ENCODE results near the gene MTUS2. TPM values are rescaled to one million over a fixed set of nuclear protein-coding genes. Genes with fewer than 3 reads are reported as not detected.

The MTUS2 gene
- total RNA-seq, 5 donors from 2014 or later (not counting 1 experiment from before 2014, with no cell fraction given) = 0.05 to 0.28 (median 0.12) TPM

GRCh38 chr13:29510651-29511084, 690.5 kb downstream of the MTUS2 start:
- no peaks in the 10 kb centered on the region for H3K4me1 Mint-ChIP-seq
- H3K4me3 Mint-ChIP-seq = no peak overlapping the region
- peaks cover 0 to 2% of the 10 kb centered on the region in 2 experiments for H3K27me3 ChIP-seq (replicated peaks in 1 of 2; ENCODE audit: control insufficient read depth in 2 of 2, extremely low read depth in 1 of 2, insufficient read depth in 2 of 2, low read length in 1 of 2)
- H3K27ac ChIP-seq (ENCODE audit: low read length) = no peak overlapping the region
- peaks cover 8% of the 10 kb centered on the region for H3K36me3 Mint-ChIP-seq
- H3K4me3 ChIP-seq (ENCODE audit: control insufficient read depth in 1 of 2, extremely low read depth in 1 of 2, low read length in 1 of 2) = no peak overlapping the region
- POLR2A ChIA-PET = no interaction called here
- DNase-seq (no peak), ATAC-seq (replicated peaks in 1 of 4) (no peak)
- CTCF ChIA-PET = no interaction called here
- peaks cover 10 to 16% of the 10 kb centered on the region in 2 donors for H3K36me3 ChIP-seq (ENCODE audit: control insufficient read depth in 2 of 2, extremely low read depth in 1 of 2, insufficient read depth in 1 of 2, low read length in 1 of 2)
- WGBS (ENCODE audit: insufficient coverage) = 91% methylated on average over 7 of the region's 10 CpGs
- no peaks in the 10 kb centered on the region for H3K4me1 ChIP-seq (ENCODE audit: control insufficient read depth in 1 of 2, extremely low read depth in 1 of 2, insufficient read depth in 2 of 2, low read length in 2 of 2)
- no peaks in the 10 kb centered on the region for H3K9me3 Mint-ChIP-seq
- no peak overlapping the region for H3K27ac Mint-ChIP-seq
- H3K9me3 ChIP-seq = no peaks in the 10 kb centered on the region
- no peaks in the 10 kb centered on the region for H3K27me3 Mint-ChIP-seq

DNA sequence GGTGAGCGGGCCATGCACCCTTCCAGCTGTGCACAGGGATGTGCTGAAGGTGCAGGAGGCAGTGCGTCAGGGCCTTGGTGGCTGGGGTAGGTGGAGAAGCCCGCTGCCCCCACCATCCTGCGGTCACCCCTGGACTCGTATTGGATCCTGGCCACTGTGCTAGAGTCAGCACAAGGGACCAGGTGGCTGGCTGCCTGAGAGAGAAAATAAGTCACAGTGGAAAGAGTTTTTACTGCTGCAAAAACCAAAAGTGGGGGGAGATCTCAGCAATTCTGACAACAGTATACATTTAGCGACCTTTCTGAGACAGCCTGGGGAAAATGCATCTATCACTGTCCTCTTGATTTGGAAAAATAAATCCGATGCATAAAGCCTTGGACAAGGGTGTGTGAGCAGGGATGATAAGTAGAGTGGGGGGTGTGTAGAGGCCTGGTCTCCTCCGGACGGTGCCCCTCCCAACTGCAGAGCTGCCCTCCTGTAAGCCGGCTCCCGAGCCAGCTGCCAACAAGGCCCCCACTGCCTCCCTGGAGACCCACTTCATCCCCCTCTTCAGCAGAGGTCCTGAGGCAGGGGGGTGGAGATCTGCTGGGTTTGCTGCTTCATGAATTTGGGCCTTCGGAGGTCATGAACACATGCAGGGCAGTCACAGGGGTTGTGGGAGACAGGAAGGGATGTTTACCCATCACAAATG, 691.1 kb downstream of the MTUS2 start:
- no peak overlapping the region for H3K4me3 Mint-ChIP-seq
- no peaks in the 10 kb centered on the region for H3K27me3 Mint-ChIP-seq
- Histone ChIP-seq H3K4me1 (ENCODE audit: control insufficient read depth in 1 of 2, extremely low read depth in 1 of 2, insufficient read depth in 2 of 2, low read length in 2 of 2) (no peaks in the 10 kb centered on the region), H3K27me3 (replicated peaks in 1 of 2; ENCODE audit: control insufficient read depth in 2 of 2, extremely low read depth in 1 of 2, insufficient read depth in 2 of 2, low read length in 1 of 2) (no peaks in the 10 kb centered on the region), H3K4me3 (ENCODE audit: control insufficient read depth in 1 of 2, extremely low read depth in 1 of 2, low read length in 1 of 2) (no peak overlapping the region), H3K27ac (ENCODE audit: low read length) (no peak overlapping the region), H3K36me3 (ENCODE audit: control insufficient read depth in 2 of 2, extremely low read depth in 1 of 2, insufficient read depth in 1 of 2, low read length in 1 of 2) (peaks cover 14 to 22% of the 10 kb centered on the region in 2 donors), H3K9me3 (no peaks in the 10 kb centered on the region)
- 98% methylated on average over 8 of the region's 12 CpGs for WGBS (ENCODE audit: insufficient coverage)
- ATAC-seq (replicated peaks in 1 of 4) = no peak
- ChIA-PET POLR2A (no interaction called here), CTCF (no interaction called here)
- H3K9me3 Mint-ChIP-seq = no peaks in the 10 kb centered on the region
- no peak overlapping the region for H3K27ac Mint-ChIP-seq
- no peaks in the 10 kb centered on the region for H3K4me1 Mint-ChIP-seq
- peaks cover 8% of the 10 kb centered on the region for H3K36me3 Mint-ChIP-seq
- no peak for DNase-seq

GRCh38 chr13:29511980-29512379, 691.8 kb downstream of the MTUS2 start:
- POLR2A ChIA-PET = no interaction called here
- Histone ChIP-seq H3K4me3 (ENCODE audit: control insufficient read depth in 1 of 2, extremely low read depth in 1 of 2, low read length in 1 of 2) (no peak overlapping the region), H3K27me3 (replicated peaks in 1 of 2; ENCODE audit: control insufficient read depth in 2 of 2, extremely low read depth in 1 of 2, insufficient read depth in 2 of 2, low read length in 1 of 2) (no peaks in the 10 kb centered on the region), H3K27ac (ENCODE audit: low read length) (no peak overlapping the region), H3K36me3 (ENCODE audit: control insufficient read depth in 2 of 2, extremely low read depth in 1 of 2, insufficient read depth in 1 of 2, low read length in 1 of 2) (peaks cover 14 to 29% of the 10 kb centered on the region in 2 donors), H3K4me1 (ENCODE audit: control insufficient read depth in 1 of 2, extremely low read depth in 1 of 2, insufficient read depth in 2 of 2, low read length in 2 of 2) (no peaks in the 10 kb centered on the region), H3K9me3 (no peaks in the 10 kb centered on the region)
- no peaks in the 10 kb centered on the region for H3K9me3 Mint-ChIP-seq
- no peak for DNase-seq
- H3K27me3 Mint-ChIP-seq = no peaks in the 10 kb centered on the region
- no peak overlapping the region for H3K27ac Mint-ChIP-seq
- H3K36me3 Mint-ChIP-seq = peaks cover 13% of the 10 kb centered on the region
- H3K4me1 Mint-ChIP-seq = no peaks in the 10 kb centered on the region
- no peak for ATAC-seq (replicated peaks in 1 of 4)
- no peak overlapping the region for H3K4me3 Mint-ChIP-seq
- WGBS (ENCODE audit: insufficient coverage) = 96% methylated on average over 5 of the region's 8 CpGs
- CTCF ChIA-PET = no interaction called here

GRCh38 chr13:29513002-29513980, 693.2 kb downstream of the MTUS2 start:
- no peaks in the 10 kb centered on the region for H3K27me3 ChIP-seq (replicated peaks in 1 of 2; ENCODE audit: control insufficient read depth in 2 of 2, extremely low read depth in 1 of 2, insufficient read depth in 2 of 2, low read length in 1 of 2)
- no peak for DNase-seq
- H3K4me1 Mint-ChIP-seq = no peaks in the 10 kb centered on the region
- H3K36me3 ChIP-seq (ENCODE audit: control insufficient read depth in 2 of 2, extremely low read depth in 1 of 2, insufficient read depth in 1 of 2, low read length in 1 of 2) = peaks cover 14 to 40% of the 10 kb centered on the region in 2 donors
- no peaks in the 10 kb centered on the region for H3K4me1 ChIP-seq (ENCODE audit: control insufficient read depth in 1 of 2, extremely low read depth in 1 of 2, insufficient read depth in 2 of 2, low read length in 2 of 2)
- no peak overlapping the region for H3K4me3 ChIP-seq (ENCODE audit: control insufficient read depth in 1 of 2, extremely low read depth in 1 of 2, low read length in 1 of 2)
- no peaks in the 10 kb centered on the region for H3K9me3 ChIP-seq
- ATAC-seq (replicated peaks in 1 of 4) = no peak
- H3K27ac Mint-ChIP-seq = no peak overlapping the region
- no peak overlapping the region for H3K27ac ChIP-seq (ENCODE audit: low read length)
- 98% methylated on average over 14 of the region's 24 CpGs for WGBS (ENCODE audit: insufficient coverage)
- CTCF ChIA-PET = interaction anchor here (0.6 kb wide), 2 partner anchors 197 to 730 kb away, joined by 3 to 9 read pairs; no protein-coding TSS in a partner anchor
- H3K36me3 Mint-ChIP-seq = peaks cover 23% of the 10 kb centered on the region
- H3K4me3 Mint-ChIP-seq = no peak overlapping the region
- no peaks in the 10 kb centered on the region for H3K27me3 Mint-ChIP-seq
- POLR2A ChIA-PET = no interaction called here
- H3K9me3 Mint-ChIP-seq = no peaks in the 10 kb centered on the region

DNA sequence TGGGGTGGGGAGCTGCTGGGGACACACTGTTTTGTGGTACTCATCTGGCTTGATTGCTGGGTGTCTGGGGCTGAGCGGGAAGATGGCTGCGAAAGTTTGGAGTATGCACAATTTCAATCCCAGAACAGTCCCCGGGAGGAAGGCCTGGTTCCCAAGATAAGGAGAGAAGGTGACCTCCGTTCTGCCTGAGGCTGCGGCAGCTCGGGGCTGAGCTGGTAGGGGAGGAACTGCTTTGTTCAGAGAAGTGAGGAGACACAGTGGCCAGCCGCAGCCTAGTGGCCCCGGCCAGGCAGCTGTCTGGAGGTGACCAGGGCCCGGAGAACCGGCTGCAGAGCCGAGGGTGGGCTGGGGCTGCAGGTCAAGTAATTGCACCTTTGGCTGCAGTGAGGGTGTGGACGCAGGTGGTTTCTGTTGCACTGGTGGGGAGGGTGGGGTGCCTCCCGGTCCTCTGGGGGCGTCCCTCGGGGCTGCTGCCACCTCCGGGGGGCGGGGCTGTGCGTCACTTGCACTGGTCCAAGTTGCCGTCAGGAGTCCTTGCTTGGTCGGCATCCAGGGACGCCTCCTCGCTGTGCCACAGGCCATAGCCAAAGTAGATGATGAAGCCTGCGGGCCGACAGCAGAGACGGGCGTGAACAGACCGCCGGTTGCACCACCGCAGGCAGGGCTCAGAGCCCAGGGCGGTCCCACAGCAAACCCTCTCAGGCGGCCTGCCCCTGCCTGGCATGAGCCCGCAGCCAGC, 694.0 kb downstream of the MTUS2 start:
- no peak overlapping the region for H3K4me3 Mint-ChIP-seq
- POLR2A ChIA-PET = no interaction called here
- Histone ChIP-seq H3K4me3 (ENCODE audit: control insufficient read depth in 1 of 2, extremely low read depth in 1 of 2, low read length in 1 of 2) (no peak overlapping the region), H3K27ac (ENCODE audit: low read length) (no peak overlapping the region), H3K36me3 (ENCODE audit: control insufficient read depth in 2 of 2, extremely low read depth in 1 of 2, insufficient read depth in 1 of 2, low read length in 1 of 2) (peaks cover 14 to 46% of the 10 kb centered on the region in 2 donors), H3K27me3 (replicated peaks in 1 of 2; ENCODE audit: control insufficient read depth in 2 of 2, extremely low read depth in 1 of 2, insufficient read depth in 2 of 2, low read length in 1 of 2) (no peaks in the 10 kb centered on the region), H3K4me1 (ENCODE audit: control insufficient read depth in 1 of 2, extremely low read depth in 1 of 2, insufficient read depth in 2 of 2, low read length in 2 of 2) (no peaks in the 10 kb centered on the region), H3K9me3 (no peaks in the 10 kb centered on the region)
- ATAC-seq (replicated peaks in 1 of 4) (no peak), DNase-seq (no peak)
- CTCF ChIA-PET = interaction anchor here in 1 of 2 donors (0.6 kb wide), 1 partner anchor 196 kb away, joined by 3 read pairs; no protein-coding TSS in a partner anchor
- H3K27ac Mint-ChIP-seq = no peak overlapping the region
- 97% methylated on average over 30 of the region's 32 CpGs for WGBS (ENCODE audit: insufficient coverage)
- H3K4me1 Mint-ChIP-seq = no peaks in the 10 kb centered on the region
- no peaks in the 10 kb centered on the region for H3K27me3 Mint-ChIP-seq
- peaks cover 26% of the 10 kb centered on the region for H3K36me3 Mint-ChIP-seq
- H3K9me3 Mint-ChIP-seq = no peaks in the 10 kb centered on the region

DNA sequence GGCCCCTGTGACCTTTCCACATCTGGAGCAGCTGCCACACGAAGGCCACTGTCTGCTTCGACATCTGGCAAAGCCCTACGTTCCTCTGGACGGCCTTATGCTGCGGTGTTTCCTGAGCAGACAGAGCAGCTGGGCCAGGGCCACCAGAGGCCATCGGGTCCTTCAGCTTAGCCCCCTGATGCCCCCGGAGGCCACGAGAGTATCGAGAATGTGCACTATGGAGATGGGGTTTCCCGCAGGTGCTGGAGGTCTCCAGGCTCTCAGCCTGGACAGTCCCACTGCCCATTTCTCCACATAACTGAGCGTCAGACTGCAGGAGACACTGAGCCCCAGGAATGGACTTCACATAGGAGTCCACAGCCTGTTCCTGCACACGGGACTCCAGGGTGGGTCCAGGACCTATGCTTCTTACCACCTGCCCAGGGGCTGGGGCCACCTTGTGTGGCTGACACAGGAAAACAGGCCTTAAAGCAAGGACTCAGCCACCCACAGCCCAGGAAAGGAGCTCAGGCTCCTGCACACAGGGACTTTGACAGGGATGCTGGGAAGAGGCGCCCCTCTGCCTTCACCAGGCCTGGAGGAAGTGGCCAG, 694.7 kb downstream of the MTUS2 start:
- peaks cover 29% of the 10 kb centered on the region for H3K36me3 Mint-ChIP-seq
- ChIA-PET CTCF (interaction anchor here in 1 of 2 donors (0.6 kb wide), 1 partner anchor 1155 kb away, joined by 8 read pairs; no protein-coding TSS in a partner anchor), POLR2A (no interaction called here)
- Histone ChIP-seq H3K4me1 (ENCODE audit: control insufficient read depth in 1 of 2, extremely low read depth in 1 of 2, insufficient read depth in 2 of 2, low read length in 2 of 2) (no peaks in the 10 kb centered on the region), H3K27me3 (replicated peaks in 1 of 2; ENCODE audit: control insufficient read depth in 2 of 2, extremely low read depth in 1 of 2, insufficient read depth in 2 of 2, low read length in 1 of 2) (no peaks in the 10 kb centered on the region), H3K4me3 (ENCODE audit: control insufficient read depth in 1 of 2, extremely low read depth in 1 of 2, low read length in 1 of 2) (no peak overlapping the region), H3K27ac (ENCODE audit: low read length) (no peak overlapping the region), H3K36me3 (ENCODE audit: control insufficient read depth in 2 of 2, extremely low read depth in 1 of 2, insufficient read depth in 1 of 2, low read length in 1 of 2) (peaks cover 14 to 53% of the 10 kb centered on the region in 2 donors), H3K9me3 (no peaks in the 10 kb centered on the region)
- H3K27ac Mint-ChIP-seq = peak overlapping the region in 1 of 2 donors; percentile 4
- no peaks in the 10 kb centered on the region for H3K4me1 Mint-ChIP-seq
- no peaks in the 10 kb centered on the region for H3K27me3 Mint-ChIP-seq
- no peak overlapping the region for H3K4me3 Mint-ChIP-seq
- WGBS (ENCODE audit: insufficient coverage) = 84% methylated on average over 13 of the region's 13 CpGs
- ATAC-seq (replicated peaks in 1 of 4) (no peak), DNase-seq (no peak)
- no peaks in the 10 kb centered on the region for H3K9me3 Mint-ChIP-seq

All from T-cell (primary cell).